Measurements from ENCODE around the gene WFDC1.

WFDC1 gene

GRCh38 chr16:84284154-84284722, 10.4 kb upstream of the WFDC1 start:
- no peak overlapping the region for H3K4me3 ChIP-seq (ENCODE audit: low read depth, low read length)
- no peak for DNase-seq (ENCODE audit: low read depth)
- no peak for TF ChIP-seq CTCF (IDR thresholded peaks at IDR 0.05; ENCODE audit: insufficient read depth, low read depth, low read length, missing control alignments)

GRCh38 chr16:84286578-84287240, 8.0 kb upstream of the WFDC1 start:
- TF ChIP-seq CTCF (IDR thresholded peaks at IDR 0.05; ENCODE audit: insufficient read depth, low read depth, low read length, missing control alignments), result no peak
- H3K4me3 ChIP-seq (ENCODE audit: low read depth, low read length), result no peak overlapping the region
- no peak for DNase-seq (ENCODE audit: low read depth)

GRCh38 chr16:84288902-84289301, 5.8 kb upstream of the WFDC1 start:
- TF ChIP-seq CTCF (IDR thresholded peaks at IDR 0.05; ENCODE audit: insufficient read depth, low read depth, low read length, missing control alignments), result no peak
- no peak for DNase-seq (ENCODE audit: low read depth)
- H3K4me3 ChIP-seq (ENCODE audit: low read depth, low read length), result no peak overlapping the region

- no peak overlapping the region for H3K4me3 ChIP-seq (ENCODE audit: low read depth, low read length)
- DNase-seq (ENCODE audit: low read depth), result no peak
- TF ChIP-seq CTCF (IDR thresholded peaks at IDR 0.05; ENCODE audit: insufficient read depth, low read depth, low read length, missing control alignments), result no peak
Measured at GRCh38 chr16:84291226-84291625, 3.5 kb upstream of the WFDC1 start.

GRCh38 chr16:84292011-84292410, 2.7 kb upstream of the WFDC1 start:
- DNase-seq (ENCODE audit: low read depth), result no peak
- no peak for TF ChIP-seq CTCF (IDR thresholded peaks at IDR 0.05; ENCODE audit: insufficient read depth, low read depth, low read length, missing control alignments)
- H3K4me3 ChIP-seq (ENCODE audit: low read depth, low read length), result no peak overlapping the region

GRCh38 chr16:84293406-84293805, 1.3 kb upstream of the WFDC1 start:
- no peak for TF ChIP-seq CTCF (IDR thresholded peaks at IDR 0.05; ENCODE audit: insufficient read depth, low read depth, low read length, missing control alignments)
- DNase-seq (ENCODE audit: low read depth), result no peak
- no peak overlapping the region for H3K4me3 ChIP-seq (ENCODE audit: low read depth, low read length)

- TF ChIP-seq CTCF (IDR thresholded peaks at IDR 0.05; ENCODE audit: insufficient read depth, low read depth, low read length, missing control alignments), result no peak
- no peak overlapping the region for H3K4me3 ChIP-seq (ENCODE audit: low read depth, low read length)
- no peak for DNase-seq (ENCODE audit: low read depth)
Measured at GRCh38 chr16:84294117-84294516, 561 bp upstream of the WFDC1 start.

All from GM12865 (cell line).